ACHN (cell line): ENCODE results near the gene LCP2.
"Not testable (repeated sequence)": the region's sequence is repeated elsewhere in the genome, so short reads cannot be mapped to it uniquely, and the experiment has no call there.

Source experiments
- DNase-seq: peaks from one replicate; pipeline ENCODE4 v3.0.0-alpha.2; 2015
- in situ Hi-C: cut with HindIII; loops from 2 replicates; pipeline ENCODE4 v1.10.0; 2017; ENCODE audit warnings: low sequenced_read_pairs, low pct_ligation_motif_present, low pct_unique_long_range_greater_than_20kb

LCP2 gene

GRCh38 chr5:170262061-170263045 is 35.2 kb downstream of the LCP2 start:
- in situ Hi-C loops, result no loop called here
- DNase-seq, result no peak

GRCh38 chr5:170261528-170262043 is 36.0 kb downstream of the LCP2 start:
- in situ Hi-C loops, result no loop called here
- DNase-seq, result no peak

- in situ Hi-C loops, result no loop called here
- DNase-seq, result no peak
Observed at GRCh38 chr5:170257370-170257769, 40.2 kb downstream of the LCP2 start.

DNA sequence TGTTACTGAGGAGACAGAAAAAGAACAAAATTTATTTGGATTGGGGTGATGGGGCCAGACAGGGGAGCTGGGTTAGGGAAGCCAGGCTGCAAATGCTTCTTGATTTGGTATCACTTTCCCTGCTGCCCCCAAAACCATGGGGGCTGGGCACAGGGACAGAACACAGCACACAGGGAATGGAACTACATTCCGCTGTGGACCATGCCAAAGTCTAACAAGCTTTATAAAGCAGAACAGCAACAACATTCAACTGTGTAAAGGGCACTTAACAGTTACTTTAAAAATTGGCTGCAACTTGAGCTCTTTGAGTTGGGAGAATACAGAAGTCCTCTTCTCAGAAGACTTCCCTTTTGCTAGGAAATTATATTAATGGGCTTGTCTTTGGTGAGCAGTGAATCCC is 41.0 kb downstream of the LCP2 start:
- in situ Hi-C loops, result no loop called here
- no peak for DNase-seq

DNA sequence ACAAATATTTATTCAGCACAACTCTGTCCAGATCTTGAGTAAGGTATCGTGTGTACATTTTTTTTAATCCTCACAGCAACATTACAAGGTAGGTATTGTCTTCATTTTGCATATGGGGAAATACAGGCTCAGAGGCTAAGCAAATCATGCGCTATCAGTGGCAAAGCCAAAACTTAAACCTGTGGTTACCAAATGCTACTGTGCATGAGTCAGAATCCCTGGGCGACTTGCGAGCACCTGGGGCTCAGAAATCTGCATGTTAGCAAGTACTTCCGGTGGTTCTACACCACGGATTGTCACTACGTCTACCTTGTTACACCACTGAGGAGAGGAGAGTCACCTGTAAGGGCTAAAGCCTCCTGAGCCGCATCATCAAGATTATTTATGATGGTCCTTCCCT is 43.5 kb downstream of the LCP2 start:
- in situ Hi-C loops, result no loop called here
- no peak for DNase-seq

DNA sequence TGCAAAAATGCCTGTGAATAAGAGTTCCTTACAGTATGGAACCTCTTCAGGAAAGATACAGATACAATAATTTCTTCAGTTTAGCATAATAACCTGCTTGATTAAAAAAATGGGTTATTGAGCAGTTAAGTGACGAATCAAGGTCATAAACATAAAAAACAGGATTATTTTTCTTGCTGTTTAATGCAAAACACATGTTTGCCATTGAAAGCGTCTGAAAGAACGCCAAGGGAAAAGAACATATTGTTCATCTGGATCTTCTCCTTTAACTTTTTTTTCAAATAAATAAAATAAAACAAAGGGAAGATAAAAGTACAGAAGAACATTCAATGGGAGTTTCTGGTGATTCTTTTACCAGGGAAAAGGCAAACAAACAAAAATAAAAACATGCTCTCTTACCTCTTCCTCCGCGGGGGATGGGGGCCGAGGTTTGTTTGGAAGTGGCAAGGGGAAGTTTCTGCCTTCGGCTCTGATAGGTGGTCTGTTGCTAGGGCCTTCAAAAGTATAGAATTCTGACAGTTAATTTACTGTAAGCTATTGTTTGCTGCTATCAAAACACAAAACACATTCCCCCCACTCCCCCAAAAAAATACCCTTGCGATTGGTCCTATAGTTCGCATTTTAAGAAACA is 44.7 kb downstream of the LCP2 start:
- in situ Hi-C loops, result no loop called here

DNA sequence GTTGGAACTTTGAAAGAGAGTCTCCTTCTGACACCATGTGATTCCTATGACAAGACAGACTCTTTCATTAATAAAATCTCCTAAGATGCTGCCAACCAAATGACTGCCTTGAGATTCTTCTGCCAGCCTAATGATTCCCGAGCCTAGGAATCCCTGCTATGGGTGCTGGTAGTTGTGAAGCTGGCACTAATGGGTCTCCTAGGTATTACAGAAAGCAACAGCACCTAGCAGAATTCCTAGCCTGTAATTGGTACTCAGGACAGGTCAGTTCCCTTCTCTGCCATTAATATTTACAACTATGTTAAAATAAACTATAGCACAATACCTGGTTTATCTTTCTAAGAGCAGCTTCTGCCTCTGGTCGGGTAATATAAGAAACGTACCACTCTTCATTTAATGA is 45.5 kb downstream of the LCP2 start:
- in situ Hi-C loops, result no loop called here
- DNase-seq, result no peak

More for the DNA sequence above, 44.7 kb downstream of the LCP2 start:
- DNase-seq, result no peak

DNA sequence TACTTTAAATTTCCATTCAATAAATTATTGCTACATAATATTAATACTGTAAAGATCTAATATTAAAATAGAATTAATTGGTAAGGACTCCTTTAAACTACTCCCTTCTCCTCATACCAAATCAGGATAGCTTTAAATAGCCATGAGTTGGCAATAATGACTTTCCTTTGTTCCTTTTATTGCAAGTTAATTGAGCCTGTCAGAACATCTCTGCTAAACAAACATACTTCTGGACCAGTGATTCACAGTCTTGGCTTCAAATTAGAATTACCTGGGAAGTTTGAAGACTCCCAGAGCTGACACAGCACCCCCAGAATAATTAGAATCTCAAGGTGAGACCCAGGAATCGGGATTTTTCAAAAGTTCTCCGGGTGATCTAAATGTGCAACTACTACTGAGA is 46.1 kb downstream of the LCP2 start:
- DNase-seq, result no peak
- in situ Hi-C loops, result no loop called here

GRCh38 chr5:170250810-170251317 is 46.7 kb downstream of the LCP2 start:
- in situ Hi-C loops, result no loop called here
- DNase-seq, result no peak

- in situ Hi-C loops, result no loop called here
- no peak for DNase-seq
Observed at GRCh38 chr5:170249355-170249754, 48.2 kb downstream of the LCP2 start.

DNA sequence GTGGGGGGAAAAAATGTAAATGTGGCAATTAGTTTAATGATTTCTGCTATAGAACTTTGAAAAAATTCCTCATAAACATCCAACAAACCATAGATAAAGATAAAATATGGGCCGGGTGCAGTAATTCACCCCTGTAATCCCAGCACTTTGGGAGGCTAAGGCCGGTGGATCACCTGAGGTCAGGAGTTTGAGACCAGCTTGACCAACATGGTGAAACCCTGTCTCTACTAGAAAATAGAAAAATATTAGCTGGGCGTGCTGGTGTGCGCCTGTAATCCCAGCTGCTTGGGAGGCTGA is 48.7 kb downstream of the LCP2 start:
- in situ Hi-C loops, DNase-seq: not testable (repeated sequence)

DNA sequence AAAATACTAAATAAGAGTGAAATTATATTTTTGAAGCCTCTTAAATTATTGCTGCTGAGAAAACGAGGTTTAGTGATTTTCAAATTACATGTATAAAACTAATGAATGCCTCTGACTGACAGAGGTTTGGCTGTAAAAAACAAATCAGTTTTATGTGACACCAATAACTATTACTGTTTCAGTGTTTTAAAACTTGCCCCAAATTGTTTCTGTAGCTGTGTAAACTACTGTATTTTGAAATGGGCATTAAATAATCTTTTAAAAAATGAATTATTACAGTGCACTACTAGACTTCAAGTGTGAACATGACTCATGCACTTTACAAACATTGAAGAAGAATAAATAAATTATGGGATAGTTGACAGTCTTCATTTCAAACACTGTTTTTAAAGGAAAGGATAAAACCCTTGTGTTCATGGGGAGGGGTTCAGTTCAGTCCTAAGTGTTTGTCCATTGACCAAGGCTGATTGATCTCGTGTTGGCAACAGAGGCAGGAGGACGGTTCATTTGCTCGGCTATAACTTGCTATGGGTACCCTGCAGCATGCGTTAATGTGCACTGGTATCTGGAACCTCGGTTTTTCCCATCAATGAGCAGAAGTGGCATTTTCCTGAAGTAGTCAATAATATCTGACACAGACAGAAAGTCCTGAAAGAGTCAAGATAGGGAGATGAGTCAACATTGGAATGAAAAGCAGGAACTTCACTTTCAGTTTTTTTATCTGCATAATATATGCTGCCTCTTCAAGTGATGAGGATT is 49.2 kb downstream of the LCP2 start:
- no peak for DNase-seq
- in situ Hi-C loops, result no loop called here

- no peak for DNase-seq
- in situ Hi-C loops, result no loop called here
Observed at GRCh38 chr5:170247363-170247762, 50.2 kb downstream of the LCP2 start.

DNA sequence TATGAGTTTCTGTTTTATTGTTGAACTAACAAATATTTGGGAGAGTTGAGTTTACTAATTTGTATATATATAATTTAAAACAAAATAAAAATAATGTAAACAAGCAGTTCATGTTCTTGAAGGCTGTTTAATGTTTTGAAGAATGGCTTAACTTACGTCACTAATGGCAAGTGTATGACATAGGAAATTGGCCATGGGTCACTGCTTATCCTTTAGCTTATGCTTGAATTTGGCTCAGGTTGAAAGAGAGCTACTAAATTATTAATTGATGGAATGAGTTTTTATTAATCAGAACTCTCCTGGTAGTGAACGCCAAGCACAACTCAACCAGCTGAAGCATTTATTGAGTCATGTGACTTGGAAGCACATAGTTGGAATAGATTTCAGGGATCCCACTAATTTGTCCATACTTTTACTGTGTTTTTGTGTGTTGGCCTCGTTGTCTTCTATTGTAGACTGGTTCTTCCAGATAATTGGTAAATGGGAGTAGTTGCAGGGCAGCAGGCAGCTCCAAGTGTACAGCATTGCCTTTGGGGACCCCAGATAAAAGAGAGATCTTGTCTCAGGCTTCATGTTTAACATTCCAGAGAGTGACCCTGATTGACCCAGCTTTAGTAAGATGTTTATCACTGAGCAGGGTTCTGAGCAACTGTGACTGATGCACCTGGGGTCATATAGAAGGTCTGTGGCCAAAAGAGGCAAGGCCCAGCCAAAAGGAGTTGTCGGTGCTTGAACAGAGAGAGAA is 51.3 kb downstream of the LCP2 start:
- in situ Hi-C loops, result no loop called here
- no peak for DNase-seq

DNA sequence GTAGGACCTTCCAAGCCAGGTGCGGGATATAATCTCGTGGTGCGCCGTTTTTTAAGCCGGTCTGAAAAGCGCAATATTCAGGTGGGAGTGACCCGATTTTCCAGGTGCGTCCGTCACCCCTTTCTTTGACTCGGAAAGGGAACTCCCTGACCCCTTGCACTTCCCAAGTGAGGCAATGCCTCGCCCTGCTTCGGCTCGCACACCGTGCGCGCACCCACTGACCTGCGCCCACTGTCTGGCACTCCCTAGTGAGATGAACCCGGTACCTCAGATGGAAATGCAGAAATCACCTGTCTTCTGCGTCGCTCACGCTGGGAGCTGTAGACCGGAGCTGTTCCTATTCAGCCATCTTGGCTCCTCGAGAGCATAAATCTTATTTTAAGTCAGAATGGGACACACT is 52.1 kb downstream of the LCP2 start:
- in situ Hi-C loops, DNase-seq: not testable (repeated sequence)

DNA sequence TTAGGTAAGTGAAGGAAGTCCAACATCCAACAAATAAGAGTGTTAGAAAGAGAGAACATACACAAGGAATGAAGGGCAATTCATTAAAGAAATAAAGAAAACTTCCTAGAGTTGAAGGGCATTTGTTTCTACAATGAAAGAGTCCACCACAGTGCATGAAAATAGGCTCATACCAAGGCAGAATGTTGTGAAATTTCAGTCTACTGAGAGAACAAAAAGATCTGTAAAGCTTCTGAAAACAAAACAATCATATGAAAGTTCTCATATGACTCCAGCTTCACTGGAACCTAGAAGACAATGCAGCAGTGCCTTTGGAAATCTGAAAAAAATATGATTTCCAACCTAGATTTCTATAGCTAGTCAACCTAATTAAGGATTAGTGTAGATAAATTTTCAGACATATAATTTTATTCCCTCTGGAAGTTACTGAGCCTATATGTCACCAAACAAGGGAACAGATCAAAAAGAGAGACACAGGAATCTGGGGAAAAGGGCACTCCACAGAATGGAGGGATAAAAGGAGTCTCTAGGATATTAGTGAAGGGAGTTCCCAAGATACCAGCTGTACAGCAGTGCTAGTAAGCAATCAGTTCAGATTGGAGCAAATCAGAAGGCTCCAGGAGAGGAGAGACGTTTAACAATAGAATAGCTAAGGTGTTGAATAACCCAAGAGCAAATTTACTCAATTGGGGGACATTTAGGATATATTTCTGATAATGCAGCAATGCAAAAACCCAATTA is 59.0 kb downstream of the LCP2 start:
- DNase-seq, result no peak
- in situ Hi-C loops, result no loop called here

DNA sequence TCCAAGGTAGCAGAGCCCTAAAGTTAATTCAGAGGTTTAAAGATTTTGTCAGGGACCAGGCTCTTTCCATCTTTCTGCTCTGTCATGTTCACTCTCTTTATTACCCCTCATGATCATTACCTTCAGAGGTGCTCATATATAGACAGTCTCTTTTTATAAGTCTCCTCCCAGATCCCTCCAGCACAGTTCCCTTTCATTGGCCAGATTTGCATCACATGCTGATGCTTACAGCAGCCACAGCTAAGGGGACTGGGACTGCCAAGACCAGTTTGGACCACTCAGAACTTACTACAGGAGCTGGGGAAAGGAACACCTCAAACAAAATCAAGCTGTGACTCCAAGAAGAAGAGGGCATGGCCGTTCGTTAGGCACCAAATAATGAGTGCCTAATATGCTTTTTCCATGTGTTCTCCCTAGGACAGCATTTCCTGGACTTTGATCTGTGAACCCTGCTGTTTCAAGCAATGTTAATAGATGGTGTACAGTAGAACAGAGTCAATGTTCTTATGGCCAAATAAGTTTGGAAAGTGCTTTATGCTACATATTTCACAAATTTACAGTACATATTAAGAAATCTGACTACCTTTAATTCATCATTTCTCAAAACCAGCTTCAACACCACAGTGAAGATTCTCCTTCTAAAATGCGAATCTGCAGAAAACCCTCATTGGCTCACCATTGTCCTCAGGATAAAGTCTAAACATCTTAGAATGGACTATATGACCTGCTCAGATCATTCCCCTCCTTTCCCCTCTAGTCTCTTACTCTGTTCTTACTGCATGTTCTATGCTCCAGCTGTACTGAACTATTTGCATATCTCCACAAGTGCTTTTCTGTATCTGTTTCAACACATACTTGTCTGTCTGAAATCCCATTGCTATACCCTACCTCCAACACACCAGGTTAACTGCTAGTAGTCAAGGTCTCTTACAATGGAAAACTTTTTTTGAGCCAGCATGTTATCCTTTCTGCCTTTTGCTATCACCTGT is 61.4 kb downstream of the LCP2 start:
- DNase-seq, result no peak
- in situ Hi-C loops, result no loop called here
